Muscle of back (tissue), 11 donors: ENCODE measurements around the gene EMP2. TPM values are rescaled to one million over a fixed set of nuclear protein-coding genes. Genes with fewer than 3 reads are reported as not detected.

Experiments
- DNase-seq, 3 donors: peaks; one replicate each; pipeline versions ENCODE4 v3.0.0 to v3.0.0-alpha.2; 2013
- polyA plus RNA-seq, 10 donors: library from polyadenylated mRNA; unstranded; fragments of 120-200 nt; gene quantifications; one replicate each; pipeline ENCODE4 v1.2.1, GENCODE V29; 2013; ENCODE audit not compliant: insufficient read length in 10 of 10

EMP2 gene
- polyA plus RNA-seq, 10 donors, result 48.1 to 88.5 (median 63.1) TPM

DNA sequence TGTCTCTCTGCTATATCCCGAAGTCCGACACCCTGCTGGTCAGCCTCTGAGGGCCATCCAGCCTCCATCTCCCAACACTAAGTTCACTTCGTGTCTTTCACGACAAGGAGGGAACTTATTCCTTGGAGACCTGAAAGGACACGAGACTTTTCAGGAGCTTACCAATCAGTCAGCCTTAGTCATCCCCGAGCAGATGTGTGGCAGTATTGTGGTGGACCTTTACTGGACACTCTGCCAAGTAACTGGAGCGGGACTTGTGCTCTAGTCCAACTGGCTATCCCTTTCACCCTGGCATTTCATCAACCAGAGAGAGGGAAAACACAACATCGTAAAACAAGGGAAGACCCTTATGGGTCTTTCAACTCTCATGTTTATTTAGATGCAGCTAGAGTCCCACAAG lies 87.1 kb downstream of the EMP2 start:
- no peak for DNase-seq

DNA sequence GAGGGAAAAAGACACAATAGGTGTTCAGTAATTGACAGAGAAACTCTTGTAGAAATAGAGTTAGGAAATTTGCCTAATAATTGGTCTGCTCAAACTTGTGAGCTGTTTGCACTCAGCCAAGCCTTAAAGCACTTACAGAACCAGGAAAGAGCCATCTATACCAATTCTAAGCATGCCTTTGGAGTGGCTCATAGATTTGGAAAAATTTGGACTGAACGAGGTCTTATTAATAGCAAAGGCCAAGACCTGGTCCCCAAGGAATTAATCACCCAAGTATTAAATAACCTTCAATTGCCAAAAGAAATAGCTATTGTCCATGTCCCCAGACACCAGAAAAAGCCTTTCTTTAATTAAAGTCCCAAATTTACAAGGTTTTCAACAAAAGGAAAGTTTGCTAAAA lies 90.3 kb downstream of the EMP2 start:
- no peak for DNase-seq

DNA sequence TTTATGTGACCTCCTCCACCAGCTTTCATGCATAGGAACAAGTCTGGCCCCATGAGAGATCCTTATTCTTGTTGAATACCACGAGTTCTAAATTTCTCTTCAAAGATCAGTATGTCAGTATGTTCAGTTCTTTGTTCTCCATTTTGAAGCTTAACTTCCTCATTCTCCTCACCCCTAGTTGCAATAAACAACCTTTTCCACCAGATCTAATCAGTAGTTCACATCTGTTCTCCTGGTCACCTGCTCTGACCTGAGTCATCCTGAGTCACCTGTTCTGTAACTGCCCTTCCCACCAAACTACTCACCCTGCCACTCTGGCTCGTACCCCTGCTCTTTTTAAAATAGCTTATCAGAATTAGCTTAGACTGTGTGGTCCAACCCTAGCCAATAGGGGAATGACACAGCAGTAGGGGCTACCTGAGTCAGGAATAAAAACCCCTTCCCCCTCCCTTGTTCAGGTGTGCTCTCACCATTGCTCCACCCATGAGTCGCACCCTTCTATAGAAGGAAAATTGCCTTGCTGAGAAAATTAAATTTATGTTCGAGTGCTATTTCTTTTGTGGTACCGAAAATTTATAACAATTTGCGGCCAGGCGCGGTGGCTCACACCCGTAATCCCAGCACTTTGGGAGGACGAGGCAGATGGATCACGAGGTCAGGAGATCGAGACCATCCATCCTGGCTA lies 94.6 kb downstream of the EMP2 start:
- no peak for DNase-seq

DNA sequence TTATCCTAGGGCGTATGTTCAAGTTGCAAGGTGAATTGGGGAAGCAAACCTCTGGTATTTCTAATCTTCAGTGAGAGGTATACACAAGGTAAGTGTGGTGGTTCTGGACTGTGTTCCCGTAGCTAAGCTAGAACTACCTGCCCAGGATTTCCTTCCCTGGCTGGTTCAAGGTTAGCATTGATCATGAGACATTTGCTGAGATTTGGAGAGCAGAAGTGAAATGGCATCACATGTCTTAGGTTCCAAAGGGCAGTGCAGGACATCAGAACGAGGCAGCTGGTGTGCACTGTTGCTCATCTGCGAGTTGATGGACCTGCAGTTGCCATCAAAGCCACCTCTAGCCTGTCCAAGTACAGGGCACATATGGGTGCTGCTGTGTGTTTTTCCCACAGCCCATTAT lies 95.2 kb downstream of the EMP2 start:
- no peak for DNase-seq

DNA sequence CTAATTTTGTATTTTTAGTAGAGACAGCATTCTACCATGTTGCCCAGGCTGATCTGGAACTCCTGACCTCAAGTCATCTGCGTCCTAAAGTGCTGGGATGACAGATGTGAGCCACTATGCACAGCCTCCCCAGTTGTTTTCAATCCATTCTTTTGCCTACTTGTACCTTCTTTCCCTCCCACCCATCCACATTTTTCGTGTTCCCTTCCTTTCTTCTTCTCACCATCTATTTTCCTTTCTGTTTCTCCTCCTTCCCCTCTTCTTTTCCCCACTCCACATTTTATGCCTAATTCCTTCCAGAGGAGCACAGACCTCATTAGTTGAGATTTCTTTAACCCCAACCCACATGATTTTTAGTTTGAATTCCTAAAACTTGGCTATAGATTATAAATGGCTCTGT lies 100.2 kb downstream of the EMP2 start:
- DNase-seq, result no peak

Other genes with a start within 250 kb of the EMP2 start
- gene ATF7IP2, start 194.5 kb downstream of the EMP2 start, polyA plus RNA-seq, result 1 to 10 TPM; 3.9 to 9.0 (median 6.4) TPM
- under 1 TPM in 9 of 10 donors, not detected in 1; 0.10 to 0.46 (median 0.22) TPM for gene TEKT5, start 114.3 kb upstream of the EMP2 start, polyA plus RNA-seq
- gene NUBP1, start 163.2 kb upstream of the EMP2 start, polyA plus RNA-seq, result 10 to 100 TPM; 25.8 to 32.1 (median 28.8) TPM
- gene TVP23A, start 238.2 kb upstream of the EMP2 start, polyA plus RNA-seq, result 1 to 10 TPM; 2.1 to 5.0 (median 3.0) TPM